ENCODE measurements around the gene BACE1-AS.
"Not testable (repeated sequence)": the region's sequence is repeated elsewhere in the genome, so short reads cannot be mapped to it uniquely, and the experiment has no call there.

Gene BACE1-AS

DNA sequence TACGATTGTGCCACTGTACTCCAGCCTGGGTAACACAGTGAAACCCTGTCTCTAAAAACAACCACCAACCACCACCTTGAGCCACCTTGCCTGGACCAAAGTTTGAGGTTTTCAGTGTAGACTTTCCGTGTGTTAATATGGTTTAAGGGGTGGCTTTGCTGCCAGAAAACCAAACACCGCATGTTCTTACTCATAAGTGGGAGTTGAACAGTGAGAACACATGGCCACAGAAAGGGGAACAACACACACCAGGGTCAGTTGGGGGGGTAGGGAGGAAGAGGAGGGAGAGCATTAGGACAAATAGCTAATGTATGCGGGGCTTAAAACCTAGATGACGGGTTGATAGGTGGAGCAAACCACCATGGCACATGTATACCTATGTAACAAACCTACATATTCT, 19.0 kb upstream of the BACE1-AS start:
- H3K27me3 ChIP-seq (ENCODE audit: control insufficient read depth, insufficient read depth, low read length); H3K4me1 ChIP-seq (ENCODE audit: control insufficient read depth, low read depth, low read length); H3K36me3 ChIP-seq (ENCODE audit: control insufficient read depth, low read depth, low read length); H3K4me3 ChIP-seq (ENCODE audit: low read length); H3K27ac ChIP-seq (ENCODE audit: low read length); H3K9ac ChIP-seq (ENCODE audit: low read length); H3K9me3 ChIP-seq (ENCODE audit: control insufficient read depth, low read depth, low read length): not testable (repeated sequence)

DNA sequence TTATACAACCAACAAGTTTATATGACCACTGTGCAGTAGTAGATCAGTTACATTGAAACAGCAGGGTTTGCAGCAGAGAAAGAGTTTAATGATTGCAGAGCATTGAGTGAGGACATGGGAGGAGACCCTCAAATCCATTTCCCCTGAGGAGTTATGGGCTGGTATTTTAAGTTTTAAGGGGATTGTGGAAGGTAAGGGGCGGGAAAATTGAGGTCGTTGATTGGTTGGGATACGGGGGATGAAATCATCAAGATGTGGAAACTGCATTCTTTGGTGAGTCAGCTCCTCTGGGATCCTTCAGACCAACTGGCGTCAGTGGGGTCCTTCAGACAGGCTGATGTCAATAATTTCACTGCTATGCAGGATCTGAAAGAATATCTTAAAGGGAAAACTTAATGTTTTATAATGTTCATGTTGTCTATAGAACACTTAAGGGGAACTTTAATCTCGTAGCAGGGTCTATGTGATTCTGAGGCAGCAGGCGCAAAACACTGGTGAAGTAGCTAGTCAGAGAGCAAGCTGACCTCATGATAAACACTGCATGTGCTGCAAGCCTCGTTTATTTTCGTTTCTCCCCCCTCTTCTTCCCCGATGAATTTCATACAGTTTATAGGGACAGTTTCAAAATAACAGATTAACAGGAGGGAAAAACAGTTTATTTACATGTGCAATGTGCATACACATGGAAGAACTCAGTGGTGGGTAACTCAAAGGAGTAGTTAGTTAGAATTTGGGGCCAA, 17.4 kb upstream of the BACE1-AS start:
- Histone ChIP-seq H3K4me3 (ENCODE audit: low read length) (no peak overlapping the region), H3K27me3 (ENCODE audit: control insufficient read depth, insufficient read depth, low read length) (no peaks in the 10 kb centered on the region), H3K9me3 (ENCODE audit: control insufficient read depth, low read depth, low read length) (no peaks in the 10 kb centered on the region), H3K27ac (ENCODE audit: low read length) (no peak overlapping the region), H3K4me1 (ENCODE audit: control insufficient read depth, low read depth, low read length) (no peaks in the 10 kb centered on the region), H3K9ac (ENCODE audit: low read length) (no peak overlapping the region), H3K36me3 (ENCODE audit: control insufficient read depth, low read depth, low read length) (no peaks in the 10 kb centered on the region)

DNA sequence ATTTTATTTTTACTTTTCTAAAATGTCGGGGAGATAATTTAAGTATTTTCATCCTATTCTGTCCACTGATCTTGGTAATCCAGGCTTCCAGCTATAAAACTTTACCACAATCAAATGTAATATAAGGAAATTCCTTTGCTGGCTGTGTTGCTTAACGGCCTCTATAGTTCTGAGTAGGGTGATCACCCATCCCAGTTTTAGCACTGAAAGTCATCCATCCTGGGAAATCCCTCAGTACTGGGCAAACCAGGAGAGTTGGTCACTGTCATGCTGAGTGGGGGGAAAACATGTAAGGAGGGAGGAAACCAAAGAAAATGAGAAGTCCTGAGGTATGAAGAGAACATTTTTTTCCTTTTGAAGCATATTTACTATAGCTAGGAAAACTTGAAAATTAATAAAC, 12.8 kb upstream of the BACE1-AS start:
- H3K36me3 ChIP-seq (ENCODE audit: control insufficient read depth, low read depth, low read length): peaks cover 30% of the 10 kb centered on the region
- no peaks in the 10 kb centered on the region for H3K4me1 ChIP-seq (ENCODE audit: control insufficient read depth, low read depth, low read length)
- H3K27me3 ChIP-seq (ENCODE audit: control insufficient read depth, insufficient read depth, low read length): no peaks in the 10 kb centered on the region
- no peak overlapping the region for H3K27ac ChIP-seq (ENCODE audit: low read length)
- H3K9ac ChIP-seq (ENCODE audit: low read length): no peak overlapping the region
- H3K9me3 ChIP-seq (ENCODE audit: control insufficient read depth, low read depth, low read length): no peaks in the 10 kb centered on the region
- no peak overlapping the region for H3K4me3 ChIP-seq (ENCODE audit: low read length)

DNA sequence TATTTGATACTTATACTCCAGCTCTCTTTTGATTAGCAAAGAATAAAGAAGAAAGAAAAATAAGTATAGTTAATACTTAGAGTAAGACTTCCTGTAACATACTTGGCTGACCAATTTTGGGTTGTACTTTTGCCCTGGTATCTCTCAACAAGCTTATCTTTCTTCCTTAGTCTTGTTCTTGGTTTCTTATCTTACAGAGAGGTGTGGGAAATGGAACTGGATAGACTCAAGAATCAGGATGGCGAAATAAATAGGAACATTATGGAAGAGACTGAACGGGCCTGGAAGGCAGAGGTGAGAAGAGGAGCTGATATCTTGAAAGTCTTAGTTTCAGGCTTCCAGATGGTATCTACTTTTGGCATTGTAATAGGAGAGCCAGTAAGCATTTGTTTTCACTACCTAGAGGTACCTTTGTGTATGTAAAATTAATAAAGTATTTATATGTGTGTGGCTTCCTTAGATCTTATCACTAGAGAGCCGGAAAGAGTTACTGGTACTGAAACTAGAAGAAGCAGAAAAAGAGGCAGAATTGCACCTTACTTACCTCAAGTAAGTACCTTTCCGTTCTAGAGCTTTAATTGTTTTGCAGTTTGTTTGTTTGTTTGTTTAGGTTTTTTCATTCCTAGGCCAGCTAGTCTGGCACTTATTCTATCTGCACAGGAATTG, 11.3 kb upstream of the BACE1-AS start:
- H3K27me3 ChIP-seq (ENCODE audit: control insufficient read depth, insufficient read depth, low read length): no peaks in the 10 kb centered on the region
- H3K4me3 ChIP-seq (ENCODE audit: low read length): no peak overlapping the region
- H3K27ac ChIP-seq (ENCODE audit: low read length): no peak overlapping the region
- no peak overlapping the region for H3K9ac ChIP-seq (ENCODE audit: low read length)
- H3K9me3 ChIP-seq (ENCODE audit: control insufficient read depth, low read depth, low read length): no peaks in the 10 kb centered on the region
- H3K4me1 ChIP-seq (ENCODE audit: control insufficient read depth, low read depth, low read length): no peaks in the 10 kb centered on the region
- H3K36me3 ChIP-seq (ENCODE audit: control insufficient read depth, low read depth, low read length): peaks cover 39% of the 10 kb centered on the region

DNA sequence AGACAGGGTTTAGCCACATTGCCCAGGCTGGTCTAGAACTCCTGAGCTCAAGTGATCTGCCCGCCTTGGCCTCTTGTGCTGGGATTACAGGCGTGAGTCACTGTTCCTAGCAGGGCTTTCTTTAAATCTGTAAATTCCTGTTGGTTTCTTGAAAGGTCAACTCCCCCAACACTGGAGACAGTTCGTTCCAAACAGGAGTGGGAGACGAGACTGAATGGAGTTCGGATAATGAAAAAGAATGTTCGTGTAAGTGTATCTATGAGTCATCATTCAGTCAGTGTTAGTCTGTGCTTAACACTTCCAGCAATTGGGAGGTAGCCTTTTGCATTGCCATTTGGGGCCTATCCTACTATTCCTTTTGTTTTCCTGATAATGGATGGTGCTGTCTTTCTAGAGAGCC, 10.0 kb upstream of the BACE1-AS start:
- H3K27ac ChIP-seq (ENCODE audit: low read length): no peak overlapping the region
- no peak overlapping the region for H3K4me3 ChIP-seq (ENCODE audit: low read length)
- H3K9ac ChIP-seq (ENCODE audit: low read length): no peak overlapping the region
- H3K36me3 ChIP-seq (ENCODE audit: control insufficient read depth, low read depth, low read length): peaks cover 51% of the 10 kb centered on the region
- H3K27me3 ChIP-seq (ENCODE audit: control insufficient read depth, insufficient read depth, low read length): no peaks in the 10 kb centered on the region
- H3K4me1 ChIP-seq (ENCODE audit: control insufficient read depth, low read depth, low read length): no peaks in the 10 kb centered on the region
- no peaks in the 10 kb centered on the region for H3K9me3 ChIP-seq (ENCODE audit: control insufficient read depth, low read depth, low read length)

DNA sequence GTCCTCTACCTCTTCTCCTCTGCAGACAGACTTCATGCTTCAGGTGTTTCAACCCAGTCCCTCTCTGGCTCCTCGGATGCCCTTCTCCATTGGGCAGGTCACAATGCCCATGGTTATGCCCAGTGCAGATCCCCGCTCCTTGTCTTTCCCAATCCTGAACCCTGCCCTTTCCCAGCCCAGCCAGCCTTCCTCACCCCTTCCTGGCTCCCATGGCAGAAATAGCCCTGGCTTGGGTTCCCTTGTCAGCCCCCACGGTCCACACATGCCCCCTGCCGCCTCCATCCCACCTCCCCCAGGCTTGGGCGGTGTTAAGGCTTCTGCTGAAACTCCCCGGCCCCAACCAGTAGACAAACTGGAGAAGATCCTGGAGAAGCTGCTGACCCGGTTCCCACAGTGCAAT, 9.3 kb upstream of the BACE1-AS start:
- Histone ChIP-seq H3K9ac (ENCODE audit: low read length) (no peak overlapping the region), H3K9me3 (ENCODE audit: control insufficient read depth, low read depth, low read length) (no peaks in the 10 kb centered on the region), H3K36me3 (ENCODE audit: control insufficient read depth, low read depth, low read length) (peaks cover 51% of the 10 kb centered on the region), H3K27ac (ENCODE audit: low read length) (no peak overlapping the region), H3K4me1 (ENCODE audit: control insufficient read depth, low read depth, low read length) (no peaks in the 10 kb centered on the region), H3K27me3 (ENCODE audit: control insufficient read depth, insufficient read depth, low read length) (no peaks in the 10 kb centered on the region), H3K4me3 (ENCODE audit: low read length) (no peak overlapping the region)

DNA sequence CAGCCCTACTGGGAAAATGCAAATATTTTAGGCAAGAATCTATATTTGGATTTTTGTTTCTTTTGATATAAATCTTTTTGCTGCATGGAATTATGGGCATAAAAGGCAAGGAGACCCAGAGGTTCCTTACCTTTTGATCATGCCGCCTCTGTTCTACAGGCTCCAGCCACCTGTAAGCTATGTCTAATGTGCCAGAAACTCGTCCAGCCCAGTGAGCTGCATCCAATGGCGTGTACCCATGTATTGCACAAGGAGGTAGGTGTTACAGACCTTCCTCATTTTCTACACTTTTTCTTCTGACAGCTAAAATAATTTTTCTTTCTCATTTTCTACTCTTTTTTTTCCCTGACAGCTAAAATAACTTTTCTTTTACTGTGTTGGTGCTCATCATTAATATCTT, 8.2 kb upstream of the BACE1-AS start:
- no peak overlapping the region for H3K4me3 ChIP-seq (ENCODE audit: low read length)
- no peak overlapping the region for H3K27ac ChIP-seq (ENCODE audit: low read length)
- no peaks in the 10 kb centered on the region for H3K27me3 ChIP-seq (ENCODE audit: control insufficient read depth, insufficient read depth, low read length)
- H3K4me1 ChIP-seq (ENCODE audit: control insufficient read depth, low read depth, low read length): no peaks in the 10 kb centered on the region
- H3K9me3 ChIP-seq (ENCODE audit: control insufficient read depth, low read depth, low read length): no peaks in the 10 kb centered on the region
- H3K36me3 ChIP-seq (ENCODE audit: control insufficient read depth, low read depth, low read length): peaks cover 53% of the 10 kb centered on the region
- no peak overlapping the region for H3K9ac ChIP-seq (ENCODE audit: low read length)

DNA sequence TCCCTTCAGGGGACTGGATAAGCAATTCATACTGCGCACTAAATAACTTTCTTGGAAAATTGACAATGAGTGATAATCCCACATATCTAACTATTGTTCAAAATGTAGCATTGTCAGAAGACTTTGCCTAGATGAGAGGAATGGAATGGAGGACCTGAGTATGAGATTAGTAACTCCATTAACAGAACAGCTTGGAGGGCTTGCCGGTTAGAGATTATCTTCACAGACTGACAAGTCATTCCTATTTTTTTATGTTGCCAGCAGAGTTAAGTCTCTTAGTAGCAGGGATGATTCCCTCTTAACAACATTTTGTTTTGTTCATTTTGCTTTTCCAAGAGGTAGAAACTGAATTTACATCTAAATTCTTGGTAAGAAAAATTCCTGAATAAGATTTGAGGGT, 7.1 kb upstream of the BACE1-AS start:
- peaks cover 63% of the 10 kb centered on the region for H3K36me3 ChIP-seq (ENCODE audit: control insufficient read depth, low read depth, low read length)
- no peak overlapping the region for H3K27ac ChIP-seq (ENCODE audit: low read length)
- no peaks in the 10 kb centered on the region for H3K4me1 ChIP-seq (ENCODE audit: control insufficient read depth, low read depth, low read length)
- H3K4me3 ChIP-seq (ENCODE audit: low read length): no peak overlapping the region
- H3K27me3 ChIP-seq (ENCODE audit: control insufficient read depth, insufficient read depth, low read length): no peaks in the 10 kb centered on the region
- H3K9ac ChIP-seq (ENCODE audit: low read length): no peak overlapping the region
- H3K9me3 ChIP-seq (ENCODE audit: control insufficient read depth, low read depth, low read length): no peaks in the 10 kb centered on the region

DNA sequence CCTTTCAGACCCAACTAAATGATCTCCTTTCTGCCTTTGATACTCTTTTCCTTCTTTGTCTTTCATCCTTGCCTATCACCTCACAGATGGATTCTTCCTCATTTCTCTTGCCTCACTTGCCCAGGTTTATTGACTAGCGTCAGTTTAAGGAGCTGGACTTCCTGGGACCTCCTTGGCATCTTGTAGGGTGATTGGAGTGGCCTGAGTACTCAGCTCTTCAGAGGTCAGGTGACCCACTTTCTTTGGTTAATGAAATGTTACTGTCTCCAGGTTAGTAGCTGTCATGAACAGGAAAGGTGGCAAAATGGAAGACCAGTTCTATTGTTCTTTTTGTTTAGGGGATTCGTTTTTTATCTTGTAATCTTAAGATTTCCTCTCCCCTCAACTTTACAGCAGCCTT, 4.6 kb upstream of the BACE1-AS start:
- H3K4me3 ChIP-seq (ENCODE audit: low read length): no peak overlapping the region
- peaks cover 57% of the 10 kb centered on the region for H3K36me3 ChIP-seq (ENCODE audit: control insufficient read depth, low read depth, low read length)
- H3K9me3 ChIP-seq (ENCODE audit: control insufficient read depth, low read depth, low read length): no peaks in the 10 kb centered on the region
- no peaks in the 10 kb centered on the region for H3K4me1 ChIP-seq (ENCODE audit: control insufficient read depth, low read depth, low read length)
- no peak overlapping the region for H3K9ac ChIP-seq (ENCODE audit: low read length)
- H3K27ac ChIP-seq (ENCODE audit: low read length): no peak overlapping the region
- no peaks in the 10 kb centered on the region for H3K27me3 ChIP-seq (ENCODE audit: control insufficient read depth, insufficient read depth, low read length)

DNA sequence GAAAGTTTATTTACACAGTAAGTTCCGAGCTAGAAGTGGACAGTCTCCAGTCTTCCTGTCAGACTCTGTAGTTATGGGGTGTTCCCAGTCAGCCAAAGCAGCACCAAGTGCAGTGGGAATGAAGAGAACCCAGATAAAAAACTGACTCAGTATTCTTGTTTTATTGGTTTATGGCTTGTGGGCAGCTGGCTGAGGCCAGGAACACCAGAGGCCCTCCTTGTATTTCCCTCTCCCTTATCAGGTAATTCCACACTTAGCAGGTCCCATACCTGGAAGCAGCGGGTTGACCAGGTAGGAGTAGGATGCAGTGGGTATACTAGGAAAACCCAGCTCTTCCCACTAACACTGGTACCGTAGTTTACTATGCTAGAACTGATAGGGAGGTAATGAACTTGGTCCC, 3.5 kb upstream of the BACE1-AS start:
- peaks cover 46% of the 10 kb centered on the region for H3K36me3 ChIP-seq (ENCODE audit: control insufficient read depth, low read depth, low read length)
- H3K27ac ChIP-seq (ENCODE audit: low read length): no peak overlapping the region
- no peak overlapping the region for H3K4me3 ChIP-seq (ENCODE audit: low read length)
- no peaks in the 10 kb centered on the region for H3K9me3 ChIP-seq (ENCODE audit: control insufficient read depth, low read depth, low read length)
- H3K4me1 ChIP-seq (ENCODE audit: control insufficient read depth, low read depth, low read length): no peaks in the 10 kb centered on the region
- H3K27me3 ChIP-seq (ENCODE audit: control insufficient read depth, insufficient read depth, low read length): no peaks in the 10 kb centered on the region
- no peak overlapping the region for H3K9ac ChIP-seq (ENCODE audit: low read length)

DNA sequence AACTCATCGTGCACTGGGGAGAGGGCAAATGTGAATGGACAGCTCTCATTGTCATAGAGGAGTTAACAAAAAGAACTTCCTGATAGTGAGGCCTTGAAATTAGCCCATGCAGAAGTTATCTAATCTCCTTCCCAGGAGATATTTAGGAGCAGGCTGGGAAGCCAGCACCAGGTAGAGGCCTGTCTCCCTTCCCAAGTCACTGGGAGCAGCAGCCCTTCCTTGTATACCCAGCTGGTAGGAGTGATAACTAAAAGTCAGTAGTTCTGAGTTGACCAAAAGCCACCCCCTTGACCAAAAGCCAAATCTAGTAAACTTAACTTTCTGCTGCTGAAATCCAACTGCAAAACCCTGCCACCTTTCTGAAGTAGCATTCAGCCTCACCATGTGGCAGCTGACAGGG, 1.4 kb upstream of the BACE1-AS start:
- Histone ChIP-seq H3K4me3 (ENCODE audit: low read length) (no peak overlapping the region), H3K4me1 (ENCODE audit: control insufficient read depth, low read depth, low read length) (no peaks in the 10 kb centered on the region), H3K27me3 (ENCODE audit: control insufficient read depth, insufficient read depth, low read length) (no peaks in the 10 kb centered on the region), H3K9ac (ENCODE audit: low read length) (no peak overlapping the region), H3K36me3 (ENCODE audit: control insufficient read depth, low read depth, low read length) (peaks cover 33% of the 10 kb centered on the region), H3K27ac (ENCODE audit: low read length) (no peak overlapping the region), H3K9me3 (ENCODE audit: control insufficient read depth, low read depth, low read length) (no peaks in the 10 kb centered on the region)

DNA sequence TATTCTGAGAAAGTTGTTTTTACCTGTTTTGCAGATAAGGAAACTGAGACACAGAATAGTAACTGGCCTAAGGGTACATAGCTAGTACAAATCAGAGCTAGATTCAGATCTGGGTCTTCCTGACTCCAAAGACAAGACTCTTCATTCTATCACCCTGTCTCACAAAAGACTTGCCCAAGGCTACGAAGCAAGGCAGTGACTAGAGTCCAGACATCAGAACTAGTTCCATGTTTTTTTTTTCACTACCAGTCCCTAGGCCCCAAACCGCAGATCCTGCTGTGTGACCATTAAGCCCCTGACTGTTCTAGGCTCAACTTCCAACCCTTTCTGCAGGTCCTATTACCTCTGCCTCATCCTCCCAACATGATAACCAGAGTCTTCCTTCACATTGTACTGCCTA, 1.5 kb downstream of the BACE1-AS start:
- Histone ChIP-seq H3K4me3 (ENCODE audit: low read length) (no peak overlapping the region), H3K4me1 (ENCODE audit: control insufficient read depth, low read depth, low read length) (no peaks in the 10 kb centered on the region), H3K27ac (ENCODE audit: low read length) (no peak overlapping the region), H3K27me3 (ENCODE audit: control insufficient read depth, insufficient read depth, low read length) (no peaks in the 10 kb centered on the region), H3K9ac (ENCODE audit: low read length) (no peak overlapping the region), H3K36me3 (ENCODE audit: control insufficient read depth, low read depth, low read length) (peaks cover 20% of the 10 kb centered on the region), H3K9me3 (ENCODE audit: control insufficient read depth, low read depth, low read length) (no peaks in the 10 kb centered on the region)

All from iPS-18a (cell line).